Lung microvascular endothelial cell (primary cell): ENCODE results near the gene GLP2R. TPM values are rescaled to one million over a fixed set of nuclear protein-coding genes. Genes with fewer than 3 reads are reported as not detected.

ENCODE experiments used
- DNase-seq, 2 donors: peaks; one replicate each; pipeline versions ENCODE4 v3.0.0 to v3.0.0-alpha.2; 2010; ENCODE audit warnings: low read depth in 2 of 2
- total RNA-seq: library from RNA; depleted of rRNA; stranded (reverse); fragments of >200 nt; gene quantifications from 2 replicates; pipeline ENCODE4 v1.2.1, GENCODE V29; 2014

GLP2R gene
- total RNA-seq, 1 donor from 2014 or later = under 0.01 TPM

- DNase-seq = no peak
Observed at GRCh38 chr17:9898812-9899211, 73.1 kb downstream of the GLP2R start.

- no peak for DNase-seq
Observed at GRCh38 chr17:9899280-9900043, 73.7 kb downstream of the GLP2R start.

- no peak for DNase-seq
Observed at GRCh38 chr17:9900044-9900594, 74.4 kb downstream of the GLP2R start.

GRCh38 chr17:9900784-9901183, 75.1 kb downstream of the GLP2R start:
- DNase-seq = peak in 1 of 2 donors; percentile 10

GRCh38 chr17:9902120-9902519, 76.4 kb downstream of the GLP2R start:
- no peak for DNase-seq

GRCh38 chr17:9904277-9905077, 78.8 kb downstream of the GLP2R start:
- no peak for DNase-seq

GRCh38 chr17:9905078-9905415, 79.3 kb downstream of the GLP2R start, which contains the start of gene RCVRN:
Gene RCVRN (minus strand): TSS chr17:9905271. CDS start chr17:9905180, 91 bp downstream.
- no peak for DNase-seq

- peak in 1 of 2 donors; percentile 17 for DNase-seq
Observed at GRCh38 chr17:9905902-9906301, 80.2 kb downstream of the GLP2R start.

GRCh38 chr17:9906616-9907015, 80.9 kb downstream of the GLP2R start:
- DNase-seq = no peak

- DNase-seq = no peak
Observed at GRCh38 chr17:9907131-9907530, 81.4 kb downstream of the GLP2R start.

GRCh38 chr17:9907883-9908648, 82.3 kb downstream of the GLP2R start:
- no peak for DNase-seq

- no peak for DNase-seq
Observed at GRCh38 chr17:9908649-9909042, 82.9 kb downstream of the GLP2R start.

- no peak for DNase-seq
Observed at GRCh38 chr17:9911089-9911488, 85.4 kb downstream of the GLP2R start.

GRCh38 chr17:9912121-9913099, 86.7 kb downstream of the GLP2R start:
- no peak for DNase-seq

GRCh38 chr17:9913476-9913875, 87.8 kb downstream of the GLP2R start:
- no peak for DNase-seq

GRCh38 chr17:9916108-9916507, 90.4 kb downstream of the GLP2R start:
- no peak for DNase-seq

GRCh38 chr17:9917131-9917530, 91.4 kb downstream of the GLP2R start:
- DNase-seq = no peak

GRCh38 chr17:9917801-9918200, 92.1 kb downstream of the GLP2R start:
- DNase-seq = no peak

GRCh38 chr17:9918352-9918751, 92.6 kb downstream of the GLP2R start:
- DNase-seq = no peak

- no peak for DNase-seq
Observed at GRCh38 chr17:9918804-9919352, 93.2 kb downstream of the GLP2R start.
